ENCODE results near the gene SHISA8. TPM values are rescaled to one million over a fixed set of nuclear protein-coding genes. Genes with fewer than 3 reads are reported as not detected.

The SHISA8 gene
- polyA plus RNA-seq, 3 donors = 0.22 to 0.42 (median 0.25) TPM

- DNase-seq (ENCODE audit: low read depth in 3 of 3, low spot score in 2 of 3) = peak in 1 of 3 donors; percentile 33
Observed at GRCh38 chr22:41862530-41863266, 52.2 kb downstream of the SHISA8 start.

GRCh38 chr22:41862160-41862529 lies 52.7 kb downstream of the SHISA8 start:
- peak in 2 of 3 donors; percentile 7 to 34 for DNase-seq (ENCODE audit: low read depth in 3 of 3, low spot score in 2 of 3)

Other genes with a start within 250 kb of the SHISA8 start
- 100 to 1,000 TPM; 135 to 151 (median 145) TPM for gene SNU13, start 226.2 kb downstream of the SHISA8 start, polyA plus RNA-seq (ENCODE audit: insufficient read length in 3 of 3)
- 1 to 10 TPM; 1.9 to 2.7 (median 2.4) TPM for gene MEI1, start 215.6 kb downstream of the SHISA8 start, polyA plus RNA-seq (ENCODE audit: insufficient read length in 3 of 3)
- 1 to 10 TPM; 7.7 to 9.1 (median 8.1) TPM for gene CCDC134, start 114.4 kb downstream of the SHISA8 start, polyA plus RNA-seq (ENCODE audit: insufficient read length in 3 of 3)
- gene SREBF2, start 82.0 kb downstream of the SHISA8 start, polyA plus RNA-seq (ENCODE audit: insufficient read length in 3 of 3) = 10 to 100 TPM; 85.5 to 93.2 (median 90.2) TPM
- gene TNFRSF13C, start 11.7 kb upstream of the SHISA8 start, polyA plus RNA-seq (ENCODE audit: insufficient read length in 3 of 3) = 1 to 10 TPM in 2 of 3 donors, under 1 TPM in 1; 0.94 to 1.3 (median 1.1) TPM
- gene CENPM, start 32.1 kb upstream of the SHISA8 start, polyA plus RNA-seq (ENCODE audit: insufficient read length in 3 of 3) = 10 to 100 TPM in 2 of 3 donors, 1 to 10 TPM in 1; 9.4 to 12.0 (median 10.9) TPM
- gene SEPTIN3, start 54.4 kb upstream of the SHISA8 start, polyA plus RNA-seq (ENCODE audit: insufficient read length in 3 of 3) = 1 to 10 TPM; 5.7 to 7.2 (median 6.9) TPM
- gene WBP2NL, start 83.7 kb upstream of the SHISA8 start, polyA plus RNA-seq (ENCODE audit: insufficient read length in 3 of 3) = 1 to 10 TPM; 3.2 to 3.4 (median 3.4) TPM
- 10 to 100 TPM; 22.9 to 27.3 (median 25.1) TPM for gene NAGA, start 155.7 kb upstream of the SHISA8 start, polyA plus RNA-seq (ENCODE audit: insufficient read length in 3 of 3)
- gene PHETA2, start 159.2 kb upstream of the SHISA8 start, polyA plus RNA-seq (ENCODE audit: insufficient read length in 3 of 3) = 10 to 100 TPM in 2 of 3 donors, 1 to 10 TPM in 1; 9.8 to 10.3 (median 10.1) TPM
- gene SMDT1, start 164.6 kb upstream of the SHISA8 start, polyA plus RNA-seq (ENCODE audit: insufficient read length in 3 of 3) = 100 to 1,000 TPM in 2 of 3 donors, 10 to 100 TPM in 1; 67.7 to 129 (median 100) TPM
- gene NDUFA6, start 175.7 kb upstream of the SHISA8 start, polyA plus RNA-seq (ENCODE audit: insufficient read length in 3 of 3) = 100 to 1,000 TPM; 119 to 121 (median 120) TPM
- 1 to 10 TPM; 1.9 to 3.4 (median 2.1) TPM for gene CYP2D6, start 215.7 kb upstream of the SHISA8 start, polyA plus RNA-seq (ENCODE audit: insufficient read length in 3 of 3)

All from right renal cortex interstitium (tissue), 3 donors.